Measurements from ENCODE around the gene MMP19.
"Not testable (repeated sequence)": the region's sequence is repeated elsewhere in the genome, so short reads cannot be mapped to it uniquely, and the experiment has no call there.

MMP19 gene, protein sequence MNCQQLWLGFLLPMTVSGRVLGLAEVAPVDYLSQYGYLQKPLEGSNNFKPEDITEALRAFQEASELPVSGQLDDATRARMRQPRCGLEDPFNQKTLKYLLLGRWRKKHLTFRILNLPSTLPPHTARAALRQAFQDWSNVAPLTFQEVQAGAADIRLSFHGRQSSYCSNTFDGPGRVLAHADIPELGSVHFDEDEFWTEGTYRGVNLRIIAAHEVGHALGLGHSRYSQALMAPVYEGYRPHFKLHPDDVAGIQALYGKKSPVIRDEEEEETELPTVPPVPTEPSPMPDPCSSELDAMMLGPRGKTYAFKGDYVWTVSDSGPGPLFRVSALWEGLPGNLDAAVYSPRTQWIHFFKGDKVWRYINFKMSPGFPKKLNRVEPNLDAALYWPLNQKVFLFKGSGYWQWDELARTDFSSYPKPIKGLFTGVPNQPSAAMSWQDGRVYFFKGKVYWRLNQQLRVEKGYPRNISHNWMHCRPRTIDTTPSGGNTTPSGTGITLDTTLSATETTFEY

DNA sequence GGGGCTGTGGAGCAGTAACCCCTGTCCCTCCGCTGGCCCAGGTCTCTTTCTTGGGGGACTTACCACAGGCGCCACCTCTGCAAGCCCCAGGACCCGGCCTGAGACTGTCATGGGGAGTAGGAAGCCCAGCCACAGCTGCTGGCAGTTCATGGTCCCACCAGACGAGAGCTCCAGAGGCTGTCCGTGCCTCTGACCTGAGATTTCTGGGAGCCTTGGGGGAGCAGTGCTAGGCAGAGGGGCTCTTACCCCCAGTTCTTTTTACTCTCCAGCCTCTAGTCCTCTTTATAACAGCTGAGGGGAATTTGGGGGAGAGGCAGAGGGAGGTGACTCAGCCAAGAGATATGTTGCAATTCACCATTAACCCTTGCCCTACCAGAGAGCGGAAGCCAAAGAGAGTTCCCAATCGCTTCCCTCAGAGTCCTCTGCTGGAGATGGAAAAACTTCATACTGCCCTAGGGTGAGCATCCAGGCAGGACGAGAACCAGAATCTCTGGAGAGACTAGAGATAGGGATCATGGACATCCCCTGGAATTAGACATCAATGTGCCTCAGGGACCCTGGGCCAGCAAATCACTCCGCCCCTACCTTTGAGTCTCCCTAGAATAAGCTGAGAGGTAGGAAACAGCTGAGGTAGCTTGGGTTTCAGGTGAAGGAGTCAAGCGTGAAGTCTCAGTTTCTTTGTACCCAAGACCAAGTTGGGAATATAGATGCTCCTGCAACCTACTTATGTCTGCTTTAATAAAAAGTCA, at the start of gene MMP19:
MMP19 (minus strand) TSS at position 256 of the 749 bp plus-strand sequence; CDS start at position 150, 106 bp downstream.
- Histone ChIP-seq H3K9ac (ENCODE audit: low read depth, low read length) (peak within 1 kb of the TSS; percentile 53), H3K36me3 (ENCODE audit: insufficient read depth, low read length) (0 out of 2 replicates have a peak, but pooled peaks cover under 1% of the 10 kb centered on the region), H3K9me3 (ENCODE audit: control insufficient read depth, insufficient read depth, low read length) (no peaks in the 10 kb centered on the region), H3K4me1 (ENCODE audit: insufficient read depth, low read length) (peaks cover 23% of the 10 kb centered on the region)

GRCh38 chr12:55891310-55891709, 48.6 kb upstream of the MMP19 start:
- Histone ChIP-seq H3K36me3 (ENCODE audit: insufficient read depth, low read length) (no peaks in the 10 kb centered on the region), H3K9ac (ENCODE audit: low read depth, low read length) (no peak overlapping the region), H3K4me1 (ENCODE audit: insufficient read depth, low read length) (no peaks in the 10 kb centered on the region), H3K9me3 (ENCODE audit: control insufficient read depth, insufficient read depth, low read length) (no peaks in the 10 kb centered on the region)

GRCh38 chr12:55885113-55885512, 42.4 kb upstream of the MMP19 start:
- Histone ChIP-seq H3K4me1 (ENCODE audit: insufficient read depth, low read length) (no peaks in the 10 kb centered on the region), H3K9ac (ENCODE audit: low read depth, low read length) (no peak overlapping the region), H3K36me3 (ENCODE audit: insufficient read depth, low read length) (no peaks in the 10 kb centered on the region), H3K9me3 (ENCODE audit: control insufficient read depth, insufficient read depth, low read length) (no peaks in the 10 kb centered on the region)

DNA sequence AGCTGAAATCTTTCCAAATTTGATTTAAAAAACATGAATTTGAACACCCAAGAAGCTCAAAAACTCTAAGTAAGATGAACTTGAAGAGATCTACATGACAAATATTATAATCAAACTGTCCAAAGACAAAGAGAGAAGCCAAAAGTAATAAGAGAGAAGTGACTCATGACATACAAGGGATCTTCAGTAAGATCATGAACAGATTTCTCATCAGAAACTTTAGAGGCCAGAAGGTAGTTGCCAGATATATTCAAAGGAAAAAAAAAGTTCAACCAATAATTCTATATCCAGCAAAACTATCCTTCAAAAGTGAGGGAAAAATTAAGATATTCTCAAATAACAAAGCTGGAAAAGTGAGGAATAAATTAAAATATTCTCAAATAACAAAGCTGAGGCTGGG, 35.1 kb upstream of the MMP19 start:
- H3K9me3 ChIP-seq (ENCODE audit: control insufficient read depth, insufficient read depth, low read length): no peaks in the 10 kb centered on the region; the same call in 1 of the 2 replicates
- H3K36me3 ChIP-seq (ENCODE audit: insufficient read depth, low read length): no peaks in the 10 kb centered on the region; the same call in 1 of the 2 replicates
- H3K4me1 ChIP-seq (ENCODE audit: insufficient read depth, low read length): peaks cover 15% of the 10 kb centered on the region; the same call in 1 of the 2 replicates
- H3K9ac ChIP-seq (ENCODE audit: low read depth, low read length): no peak overlapping the region

DNA sequence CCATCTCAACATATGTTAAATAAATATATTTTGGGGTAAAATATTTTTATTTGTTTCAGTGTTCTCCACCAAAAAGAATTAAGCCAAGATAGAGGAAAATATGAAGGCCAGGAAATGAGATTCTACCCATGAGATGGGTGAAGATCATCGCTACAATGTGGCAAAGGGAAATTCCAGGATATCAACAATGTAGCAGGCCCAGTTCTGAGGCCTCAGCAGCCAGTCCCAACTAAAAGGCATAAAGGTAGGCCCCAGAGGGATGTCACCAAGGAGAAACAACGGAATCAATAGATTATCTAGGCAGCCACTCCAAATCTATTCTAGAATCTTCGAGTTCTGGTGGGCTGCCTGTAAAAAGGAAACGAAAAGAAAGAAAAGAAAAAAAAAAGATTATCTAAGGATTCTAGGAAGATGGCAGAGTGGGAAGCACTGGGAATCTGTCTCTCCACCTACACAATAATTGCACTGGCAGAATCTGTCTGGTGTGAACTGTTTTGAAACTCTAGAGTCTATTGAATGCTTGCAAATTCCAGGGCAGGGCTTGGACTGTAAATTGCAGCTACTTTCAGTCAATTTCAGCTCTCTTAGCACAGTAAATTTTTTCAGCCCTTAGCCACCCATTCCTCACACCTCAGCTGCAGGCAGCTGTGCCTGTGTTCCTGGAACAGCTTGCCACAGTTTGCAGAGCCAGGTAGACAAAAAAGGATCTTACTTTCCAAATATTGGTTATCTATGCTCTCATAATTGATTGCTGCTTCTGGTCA, 33.1 kb upstream of the MMP19 start:
- Histone ChIP-seq H3K36me3 (ENCODE audit: insufficient read depth, low read length) (no peaks in the 10 kb centered on the region; the same call in 1 of the 2 replicates), H3K9me3 (ENCODE audit: control insufficient read depth, insufficient read depth, low read length) (no peaks in the 10 kb centered on the region; the same call in 1 of the 2 replicates), H3K4me1 (ENCODE audit: insufficient read depth, low read length) (peaks cover 15% of the 10 kb centered on the region; the same call in 1 of the 2 replicates), H3K9ac (ENCODE audit: low read depth, low read length) (no peak overlapping the region; the same call in 1 of the 2 replicates)

GRCh38 chr12:55874443-55874842, 31.7 kb upstream of the MMP19 start:
- Histone ChIP-seq H3K4me1 (ENCODE audit: insufficient read depth, low read length) (peaks cover 15% of the 10 kb centered on the region; the same call in 1 of the 2 replicates), H3K9me3 (ENCODE audit: control insufficient read depth, insufficient read depth, low read length) (no peaks in the 10 kb centered on the region; the same call in 1 of the 2 replicates), H3K9ac (ENCODE audit: low read depth, low read length) (no peak overlapping the region)

DNA sequence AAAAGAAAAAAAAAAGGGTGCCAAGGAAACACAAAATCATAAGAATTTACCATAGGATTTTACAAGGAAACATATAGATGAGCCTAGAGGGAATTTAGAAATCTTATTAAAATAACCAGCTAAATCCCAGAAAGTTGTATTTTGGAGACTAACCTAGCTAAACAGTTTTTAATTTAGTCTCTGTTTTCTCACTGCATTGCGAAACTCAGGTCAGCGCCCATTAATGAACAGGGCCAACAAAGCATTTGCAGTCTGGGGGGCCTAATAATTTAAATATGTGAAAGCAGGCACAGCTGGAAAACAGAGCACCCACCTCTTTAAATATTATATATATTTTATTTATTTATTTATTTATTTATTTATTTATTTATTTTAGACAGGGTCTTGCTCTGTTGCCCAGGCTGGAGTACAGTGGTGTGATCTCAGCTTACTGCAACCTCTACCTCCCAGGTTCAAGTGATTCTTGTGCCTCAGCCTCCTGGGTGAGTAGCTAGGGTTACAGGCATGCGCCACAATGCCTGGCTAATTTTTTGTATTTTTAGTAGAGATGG, 23.8 kb upstream of the MMP19 start:
- not testable (repeated sequence) for H3K9me3 ChIP-seq (ENCODE audit: control insufficient read depth, insufficient read depth, low read length); H3K9ac ChIP-seq (ENCODE audit: low read depth, low read length); H3K36me3 ChIP-seq (ENCODE audit: insufficient read depth, low read length); H3K4me1 ChIP-seq (ENCODE audit: insufficient read depth, low read length)

More at GRCh38 chr12:55874443-55874842, 31.7 kb upstream of the MMP19 start:
- H3K36me3 ChIP-seq (ENCODE audit: insufficient read depth, low read length): no peaks in the 10 kb centered on the region; the same call in 1 of the 2 replicates

DNA sequence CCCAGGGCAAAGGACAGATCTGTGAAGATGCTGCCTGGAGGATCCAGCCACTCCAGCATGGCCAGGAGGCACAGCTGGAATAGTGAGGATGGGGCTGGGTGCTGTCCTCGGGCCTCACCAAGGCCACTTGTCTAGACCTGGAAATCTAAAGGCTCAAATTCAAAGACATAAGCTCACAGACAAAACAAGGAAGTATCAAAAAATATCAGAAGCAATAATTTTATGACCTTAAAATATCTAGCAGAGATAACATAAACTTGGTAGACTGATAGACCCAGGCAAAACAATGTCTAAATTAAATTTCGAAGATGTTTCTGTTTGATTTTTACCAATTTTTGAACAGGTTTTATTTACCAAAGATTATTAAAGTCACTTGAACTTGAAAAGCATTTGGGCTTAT, 22.6 kb upstream of the MMP19 start:
- Histone ChIP-seq H3K4me1 (ENCODE audit: insufficient read depth, low read length) (no peaks in the 10 kb centered on the region), H3K9me3 (ENCODE audit: control insufficient read depth, insufficient read depth, low read length) (no peaks in the 10 kb centered on the region), H3K36me3 (ENCODE audit: insufficient read depth, low read length) (no peaks in the 10 kb centered on the region), H3K9ac (ENCODE audit: low read depth, low read length) (no peak overlapping the region)

DNA sequence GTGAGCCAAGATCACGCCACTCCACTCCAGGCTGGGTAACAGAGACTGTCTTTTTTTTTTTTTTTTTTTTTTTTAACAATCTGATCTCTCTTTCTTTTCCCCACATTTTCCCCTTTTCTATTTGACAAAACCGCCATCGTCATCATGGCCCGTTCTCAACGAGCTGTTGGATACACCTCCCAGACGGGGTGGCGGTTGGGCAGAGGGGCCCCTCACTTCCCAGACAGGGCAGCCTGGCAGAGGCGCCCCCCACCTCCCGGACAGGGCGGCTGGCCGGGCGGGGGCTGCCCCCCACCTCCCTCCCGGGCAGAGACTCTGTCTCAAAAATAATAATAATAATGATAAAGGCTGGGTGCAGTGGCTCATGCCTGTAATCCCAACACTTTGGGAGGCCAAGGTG, 20.2 kb upstream of the MMP19 start:
- not testable (repeated sequence) for H3K9ac ChIP-seq (ENCODE audit: low read depth, low read length); H3K9me3 ChIP-seq (ENCODE audit: control insufficient read depth, insufficient read depth, low read length); H3K4me1 ChIP-seq (ENCODE audit: insufficient read depth, low read length); H3K36me3 ChIP-seq (ENCODE audit: insufficient read depth, low read length)

DNA sequence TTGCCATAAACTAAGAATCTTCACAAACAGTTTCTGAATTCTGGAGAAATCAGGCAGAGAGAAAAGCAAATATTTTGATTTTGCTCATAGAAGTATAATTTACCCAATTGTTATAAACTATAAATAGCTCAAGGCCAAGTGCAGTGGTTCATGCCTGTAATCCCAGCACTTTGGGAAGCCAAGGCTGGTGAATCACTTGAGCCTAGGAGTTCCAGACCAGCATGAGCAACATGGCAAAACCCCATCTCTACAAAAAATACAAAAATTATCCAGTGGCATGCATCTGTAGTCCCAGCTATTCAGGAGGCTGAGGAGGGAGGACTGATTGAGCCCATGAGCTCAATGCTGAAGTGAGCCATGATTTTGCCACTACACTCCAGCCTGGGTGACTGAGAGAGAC, 19.6 kb upstream of the MMP19 start:
- H3K36me3 ChIP-seq (ENCODE audit: insufficient read depth, low read length): no peaks in the 10 kb centered on the region
- H3K9me3 ChIP-seq (ENCODE audit: control insufficient read depth, insufficient read depth, low read length): no peaks in the 10 kb centered on the region
- no peak overlapping the region for H3K9ac ChIP-seq (ENCODE audit: low read depth, low read length)
- no peaks in the 10 kb centered on the region for H3K4me1 ChIP-seq (ENCODE audit: insufficient read depth, low read length)

- H3K4me1 ChIP-seq (ENCODE audit: insufficient read depth, low read length): peaks cover 2% of the 10 kb centered on the region; the same call in 1 of the 2 replicates
- no peaks in the 10 kb centered on the region for H3K36me3 ChIP-seq (ENCODE audit: insufficient read depth, low read length)
- no peaks in the 10 kb centered on the region for H3K9me3 ChIP-seq (ENCODE audit: control insufficient read depth, insufficient read depth, low read length)
- H3K9ac ChIP-seq (ENCODE audit: low read depth, low read length): no peak overlapping the region
Observed at GRCh38 chr12:55861871-55862270, 19.1 kb upstream of the MMP19 start.

DNA sequence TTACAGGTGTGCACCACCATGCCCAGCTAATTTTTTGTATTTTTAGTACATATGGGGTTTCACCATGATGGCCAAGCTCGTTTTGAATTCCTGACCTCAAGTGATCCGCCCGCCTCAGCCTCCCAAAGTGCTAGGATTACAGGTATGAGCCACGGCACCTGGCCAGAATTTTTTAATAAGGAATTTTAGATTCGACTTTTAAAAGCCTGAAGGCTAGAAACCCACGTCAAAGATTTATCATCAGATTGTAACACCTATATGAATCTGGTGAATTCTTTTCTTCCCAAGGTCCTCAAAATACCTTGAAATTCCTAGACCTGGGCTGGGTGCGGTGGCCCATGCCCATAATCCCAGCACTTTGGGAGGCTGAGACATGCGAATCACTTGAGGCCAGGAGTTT, 18.7 kb upstream of the MMP19 start:
- H3K36me3 ChIP-seq (ENCODE audit: insufficient read depth, low read length): no peaks in the 10 kb centered on the region
- no peaks in the 10 kb centered on the region for H3K9me3 ChIP-seq (ENCODE audit: control insufficient read depth, insufficient read depth, low read length)
- peaks cover 4% of the 10 kb centered on the region; the same call in 1 of the 2 replicates for H3K4me1 ChIP-seq (ENCODE audit: insufficient read depth, low read length)
- no peak overlapping the region for H3K9ac ChIP-seq (ENCODE audit: low read depth, low read length)

- Histone ChIP-seq H3K9me3 (ENCODE audit: control insufficient read depth, insufficient read depth, low read length) (no peaks in the 10 kb centered on the region), H3K9ac (ENCODE audit: low read depth, low read length) (no peak overlapping the region), H3K4me1 (ENCODE audit: insufficient read depth, low read length) (peaks cover 12% of the 10 kb centered on the region), H3K36me3 (ENCODE audit: insufficient read depth, low read length) (no peaks in the 10 kb centered on the region)
Observed at GRCh38 chr12:55852740-55853139, 10.0 kb upstream of the MMP19 start.

DNA sequence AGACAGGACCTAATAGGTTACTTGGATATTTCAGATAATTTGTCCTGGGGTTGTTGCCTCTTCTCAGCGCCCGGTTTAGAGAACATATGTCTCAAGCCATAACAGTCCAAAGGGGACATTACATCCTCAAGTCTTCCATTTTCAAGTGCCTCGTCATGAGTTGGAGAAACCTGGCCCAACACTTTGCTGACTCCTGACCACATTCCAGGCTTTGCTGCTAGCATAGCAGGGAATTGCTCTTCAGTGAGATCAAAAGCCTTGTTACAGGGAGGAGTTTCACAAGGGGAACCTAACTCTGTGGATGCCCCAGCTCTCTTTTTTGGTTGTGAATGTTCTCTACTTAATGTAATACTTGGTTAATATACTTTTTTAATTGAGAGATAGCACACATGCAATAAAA, 8.2 kb upstream of the MMP19 start:
- H3K9me3 ChIP-seq (ENCODE audit: control insufficient read depth, insufficient read depth, low read length): no peaks in the 10 kb centered on the region
- peaks cover 16% of the 10 kb centered on the region for H3K4me1 ChIP-seq (ENCODE audit: insufficient read depth, low read length)
- H3K36me3 ChIP-seq (ENCODE audit: insufficient read depth, low read length): no peaks in the 10 kb centered on the region
- no peak overlapping the region for H3K9ac ChIP-seq (ENCODE audit: low read depth, low read length)
